Uterus (tissue), 2 donors: ENCODE data around the gene IGFL4.

Source experiments
- CTCF ChIP-seq, 4 experiments: fragments of 200-600 bp in 2 of 4; fragments of 450-650 bp in 2 of 4; sonication (generic) in 2 of 4; IDR thresholded peaks; one replicate each; pipeline ENCODE4 v1.5.1; 2016 to 2019; ENCODE audit warnings: antibody characterized with exemption in 4 of 4, mild to moderate bottlenecking in 2 of 4, moderate library complexity in 1 of 4
- POLR2A ChIP-seq, 2 donors: fragments of 450-650 bp; IDR thresholded peaks; one replicate each; pipeline ENCODE4 v1.6.1; 2016; ENCODE audit warnings: antibody characterized with exemption in 2 of 2, mild to moderate bottlenecking in 1 of 2, moderate library complexity in 1 of 2

GRCh38 chr19:46031781-46032596, 8.8 kb downstream of the IGFL4 start:
- TF ChIP-seq CTCF (IDR thresholded peaks at IDR 0.05): no peak
- TF ChIP-seq POLR2A (IDR thresholded peaks at IDR 0.05): no peak
